ENCODE data around the gene REELD1. TPM values are rescaled to one million over a fixed set of nuclear protein-coding genes. Genes with fewer than 3 reads are reported as not detected.

Gene REELD1
- total and polyA plus RNA-seq, 8 donors, result 0.30 to 0.73 TPM; not detected in 6

GRCh38 chr4:146182443-146182842 is 31.9 kb upstream of the REELD1 start:
- no peaks in the 10 kb centered on the region for H3K9me3 ChIP-seq
- no peak overlapping the region for H3K27ac ChIP-seq
- peaks cover 18 to 52% (median 32%) of the 10 kb centered on the region in 4 donors for H3K4me1 ChIP-seq
- 79 to 96% (median 88%) methylated on average over 3 of the region's 3 CpGs for WGBS, 5 donors
- intact Hi-C loops (cut with DNase I; ENCODE audit: low total_unique reads), result no loop called here
- TF ChIP-seq CTCF (IDR thresholded peaks at IDR 0.05) (no peak), POLR2AphosphoS5 (IDR thresholded peaks at IDR 0.05) (peak in 1 of 3 donors; percentile 12)
- no peaks in the 10 kb centered on the region for H3K27me3 ChIP-seq
- H3K36me3 ChIP-seq, result peaks cover 5 to 44% (median 39%) of the 10 kb centered on the region in 4 donors
- DNase-seq, result no peak
- no peak overlapping the region for H3K4me3 ChIP-seq

DNA sequence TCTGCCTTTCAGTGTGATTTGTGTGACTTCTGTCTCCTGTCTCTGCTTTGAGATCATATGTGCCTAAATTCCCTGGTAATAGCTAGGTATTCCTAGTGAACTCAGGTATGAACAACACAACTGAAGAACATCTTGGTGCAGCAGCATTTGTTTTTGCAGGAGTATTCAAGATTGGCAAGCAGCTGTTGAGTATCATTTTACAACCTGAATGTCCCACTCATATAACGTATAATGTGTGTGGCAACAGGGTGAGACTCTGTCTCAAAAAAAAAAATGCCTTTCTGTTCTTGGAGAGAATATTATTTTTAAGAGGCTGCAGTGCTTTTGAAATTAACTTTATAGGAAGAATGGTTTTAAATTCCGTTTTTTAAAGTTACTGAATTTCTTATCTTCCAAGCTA is 31.1 kb upstream of the REELD1 start:
- H3K27me3 ChIP-seq, result no peaks in the 10 kb centered on the region
- 87 to 90% (median 89%) methylated on average over 2 of the region's 2 CpGs for WGBS, 5 donors
- H3K4me1 ChIP-seq, result peaks cover 11 to 44% (median 25%) of the 10 kb centered on the region in 4 donors
- peaks cover 7 to 51% (median 47%) of the 10 kb centered on the region in 4 donors for H3K36me3 ChIP-seq
- intact Hi-C loops (cut with DNase I; ENCODE audit: low total_unique reads), result no loop called here
- DNase-seq, result no peak
- H3K4me3 ChIP-seq, result no peak overlapping the region
- no peak overlapping the region for H3K27ac ChIP-seq
- H3K9me3 ChIP-seq, result no peaks in the 10 kb centered on the region
- no peak for TF ChIP-seq CTCF (IDR thresholded peaks at IDR 0.05)
- no peak for TF ChIP-seq POLR2AphosphoS5 (IDR thresholded peaks at IDR 0.05)
- no peak for TF ChIP-seq POLR2A (IDR thresholded peaks at IDR 0.05)
- TF ChIP-seq EP300 (IDR thresholded peaks at IDR 0.05), result no peak

DNA sequence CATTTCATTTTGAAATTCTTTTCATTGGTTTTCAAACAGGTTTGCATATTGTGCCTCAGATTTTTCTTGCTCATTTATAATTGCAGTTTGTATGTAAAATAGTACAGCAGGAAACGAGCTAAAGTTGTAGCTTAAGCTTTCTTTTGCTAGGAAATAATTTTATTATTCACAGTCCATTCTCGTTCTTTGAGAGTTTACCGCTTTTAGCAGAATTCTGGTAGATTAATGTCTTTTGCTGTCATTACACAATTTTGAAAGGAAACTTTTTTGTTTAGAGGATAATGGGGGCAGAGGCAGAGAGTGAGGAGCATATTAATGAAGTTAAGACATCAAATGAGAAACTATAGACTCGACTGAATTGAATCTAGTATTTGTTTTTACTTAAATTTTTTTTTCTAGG is 28.3 kb upstream of the REELD1 start:
- H3K4me1 ChIP-seq, result peaks cover 0 to 20% (median 10%) of the 10 kb centered on the region in 4 donors
- H3K9me3 ChIP-seq, result no peaks in the 10 kb centered on the region
- TF ChIP-seq POLR2A (IDR thresholded peaks at IDR 0.05), result no peak
- no peak for TF ChIP-seq POLR2AphosphoS5 (IDR thresholded peaks at IDR 0.05)
- no peak for TF ChIP-seq EP300 (IDR thresholded peaks at IDR 0.05)
- TF ChIP-seq CTCF (IDR thresholded peaks at IDR 0.05), result no peak
- H3K27me3 ChIP-seq, result no peaks in the 10 kb centered on the region
- DNase-seq, result no peak
- intact Hi-C loops (cut with DNase I; ENCODE audit: low total_unique reads), result no loop called here
- H3K27ac ChIP-seq, result no peak overlapping the region
- WGBS, 5 donors, result 91 to 93% (median 93%) methylated on average over 4 of the region's 4 CpGs
- peaks cover 11 to 80% (median 75%) of the 10 kb centered on the region in 4 donors for H3K36me3 ChIP-seq
- H3K4me3 ChIP-seq, result no peak overlapping the region

- peaks cover 11 to 85% (median 78%) of the 10 kb centered on the region in 4 donors for H3K36me3 ChIP-seq
Observed at GRCh38 chr4:146186596-146186995, 27.7 kb upstream of the REELD1 start.

More at GRCh38 chr4:146186596-146186995, 27.7 kb upstream of the REELD1 start:
- intact Hi-C loops (cut with DNase I; ENCODE audit: low total_unique reads), result no loop called here
- TF ChIP-seq POLR2A (IDR thresholded peaks at IDR 0.05) (no peak), CTCF (IDR thresholded peaks at IDR 0.05) (no peak), EP300 (IDR thresholded peaks at IDR 0.05) (no peak), POLR2AphosphoS5 (IDR thresholded peaks at IDR 0.05) (no peak)
- Histone ChIP-seq H3K9me3 (no peaks in the 10 kb centered on the region), H3K4me1 (peaks cover 0 to 21% (median 8%) of the 10 kb centered on the region in 4 donors), H3K27me3 (no peaks in the 10 kb centered on the region), H3K4me3 (no peak overlapping the region), H3K27ac (no peak overlapping the region)
- DNase-seq, result no peak
- WGBS, 5 donors, result 77 to 90% (median 84%) methylated on average over 3 of the region's 3 CpGs

Data from stomach (tissue), 9 donors.